ENCODE data around the gene WFDC1.

- TF ChIP-seq POLR2AphosphoS5 (IDR thresholded peaks at IDR 0.05) (no peak), CTCF (IDR thresholded peaks at IDR 0.05) (no peak)
These were observed 35.4 kb downstream of the WFDC1 start for GRCh38 chr16:84329843-84330684.
